HCT116 (cell line): ENCODE data around the gene OR2V2. TPM values are rescaled to one million over a fixed set of nuclear protein-coding genes. Genes with fewer than 3 reads are reported as not detected.
A peak's percentile ranks its signal among the peaks of the same experiment; 100 is the strongest.

Experiments
- ATAC-seq: fragments of 200-7000 bp; cut with Tn5 transposase; 2 replicates; pipeline ENCODE4 v1.9.1; 2020; ENCODE audit warnings: mild to moderate bottlenecking, moderate library complexity
- BruUV-seq: library from RNA; stranded (reverse); fragments of 400-500 nt; replicated peaks from 2 replicates; lab custom pipeline; 2021; lab: Mats Ljungman, UMichigan
- CTCF ChIA-PET: fragments of 300-600 bp; sonication (Branson Sonifier 250); formaldehyde crosslinking; loops from one replicate; lab custom pipeline; 2021; ENCODE audit warnings: antibody characterized with exemption; lab: Charles Lee
- POLR2A ChIA-PET: fragments of 300-600, 350-600 bp; sonication (Branson Sonifier 250); formaldehyde crosslinking; loops from one replicate; lab custom pipeline; 2021; ENCODE audit warnings: antibody characterized with exemption; lab: Charles Lee
- RAD21 ChIA-PET, 2 experiments: fragments of 300-600 bp; sonication (Branson Sonifier 250); formaldehyde crosslinking; loops; one replicate each; lab custom pipeline; 2023; ENCODE audit warnings: low total read pairs in 2 of 2; ENCODE audit not compliant: uncharacterized antibody in 2 of 2, unreplicated experiment in 2 of 2, low non-redundant PET in 1 of 2; lab: Charles Lee
- DNase-seq: peaks from one replicate; pipeline ENCODE4 v3.0.0-alpha.2; 2010; ENCODE audit warnings: low read depth, low spot score
- H2AFZ ChIP-seq: fragments of 200-600 bp; shearing (Covaris generic), sonication (generic); 2 replicates; pipeline ENCODE4 v1.6.1; 2017; ENCODE audit warnings: low read depth, mixed run types, mixed read lengths, antibody characterized with exemption, low read length; ENCODE audit not compliant: poor library complexity, severe bottlenecking
- H3K27ac ChIP-seq: 2 replicates; pipeline ENCODE4 v1.5.1; 2012; ENCODE audit warnings: low read depth, low read length
- H3K27me3 ChIP-seq: fragments of 200-600 bp; sonication (generic); 2 replicates; pipeline ENCODE4 v1.6.1; 2016; ENCODE audit warnings: mixed run types, low read length, mixed read lengths; ENCODE audit not compliant: insufficient read depth
- H3K36me3 ChIP-seq, 2 experiments: fragments of 200-500 bp in 1 of 2; fragments of 200-600 bp in 1 of 2; sonication (Bioruptor generic) in 1 of 2; sonication (generic) in 1 of 2; 2 replicates each; pipeline versions ENCODE4 v1.5.1 to v1.6.1; 2014 to 2016; ENCODE audit warnings: low read length in 2 of 2, inconsistent platforms in 1 of 2, mixed read lengths in 1 of 2, mixed run types in 1 of 2; ENCODE audit not compliant: insufficient read depth in 2 of 2, control insufficient read depth in 1 of 2
- H3K4me1 ChIP-seq, 2 experiments: fragments of 200-600 bp in 1 of 2; sonication (generic) in 1 of 2; 2 replicates each; pipeline versions ENCODE4 v1.5.1 to v1.6.1; 2012 to 2017; ENCODE audit warnings: low read length in 2 of 2, inconsistent platforms in 1 of 2, mild to moderate bottlenecking in 1 of 2, mixed read lengths in 1 of 2, mixed run types in 1 of 2, moderate library complexity in 1 of 2; ENCODE audit not compliant: insufficient read depth in 2 of 2, control insufficient read depth in 1 of 2
- H3K4me2 ChIP-seq: fragments of 200-600 bp; sonication (generic); 2 replicates; pipeline ENCODE4 v1.6.1; 2017; ENCODE audit warnings: mixed run types, low read length, mixed read lengths
- H3K4me3 ChIP-seq, 2 experiments: fragments of 200-600 bp in 1 of 2; sonication (generic) in 1 of 2; replicated peaks in 1 of 2; 2 replicates each; pipeline ENCODE4 v1.5.1; 2011 to 2016; ENCODE audit warnings: low read length in 2 of 2, control low read depth in 1 of 2, low read depth in 1 of 2, mild to moderate bottlenecking in 1 of 2, mixed read lengths in 1 of 2, mixed run types in 1 of 2
- H3K79me2 ChIP-seq: fragments of 200-600 bp; sonication (generic); 2 replicates; pipeline ENCODE4 v1.6.1; 2017; ENCODE audit warnings: mild to moderate bottlenecking, mixed run types, low read length, moderate library complexity, mixed read lengths; ENCODE audit not compliant: insufficient read depth
- H3K9ac ChIP-seq: fragments of 200-600 bp; sonication (generic); 2 replicates; pipeline ENCODE4 v1.6.1; 2016; ENCODE audit warnings: low read length, mixed read lengths
- H3K9me2 ChIP-seq: fragments of 200-600 bp; sonication (generic), shearing (Covaris generic); 2 replicates; pipeline ENCODE4 v1.6.1; 2017; ENCODE audit warnings: mixed run types, mild to moderate bottlenecking, moderate library complexity; ENCODE audit not compliant: insufficient read depth
- H3K9me3 ChIP-seq, 2 experiments: fragments of 200-500 bp in 1 of 2; fragments of 200-600 bp in 1 of 2; sonication (Bioruptor generic) in 1 of 2; sonication (generic) in 1 of 2; 2 replicates each; pipeline ENCODE4 v1.6.1; 2014 to 2017; ENCODE audit warnings: low read length in 2 of 2, mixed read lengths in 2 of 2, inconsistent platforms in 1 of 2, low read depth in 1 of 2, mild to moderate bottlenecking in 1 of 2, mixed run types in 1 of 2, moderate library complexity in 1 of 2; ENCODE audit not compliant: control insufficient read depth in 1 of 2, insufficient read depth in 1 of 2
- H4K20me1 ChIP-seq: fragments of 200-600 bp; sonication (generic), shearing (Covaris generic); 2 replicates; pipeline ENCODE4 v1.6.1; 2017; ENCODE audit warnings: mixed run types, mild to moderate bottlenecking, moderate library complexity; ENCODE audit not compliant: insufficient read depth
- CBX3 ChIP-seq: IDR thresholded peaks from 2 replicates; pipeline ENCODE4 v1.6.1; 2012; ENCODE audit warnings: low read depth
- CEBPB ChIP-seq: IDR thresholded peaks from 2 replicates; pipeline ENCODE4 v1.6.1; 2012; ENCODE audit warnings: low read depth
- EZH2 ChIP-seq: fragments of 200-600 bp; sonication (generic); IDR thresholded peaks from 2 replicates; pipeline ENCODE4 v1.6.1; 2017; ENCODE audit warnings: antibody characterized with exemption, mixed run types
- FOSL1 ChIP-seq: IDR thresholded peaks from 2 replicates; pipeline ENCODE4 v1.6.1; 2012; ENCODE audit warnings: low read depth
- POLR2A ChIP-seq: IDR thresholded peaks from 2 replicates; pipeline ENCODE4 v1.7.0; 2011; ENCODE audit warnings: borderline replicate concordance; ENCODE audit not compliant: insufficient read depth, insufficient read length; ENCODE audit errors: extremely low read depth
- POLR2AphosphoS5 ChIP-seq: IDR thresholded peaks from 2 replicates; pipeline ENCODE4 v1.6.1; 2011; ENCODE audit warnings: mild to moderate bottlenecking, low read depth, low read length, moderate library complexity
- REST ChIP-seq: IDR thresholded peaks from 2 replicates; pipeline ENCODE4 v1.6.1; 2012; ENCODE audit warnings: low read depth
- SIN3A ChIP-seq: IDR thresholded peaks from 2 replicates; pipeline ENCODE4 v1.6.1; 2012; ENCODE audit warnings: low read depth
- SP1 ChIP-seq: IDR thresholded peaks from 2 replicates; pipeline ENCODE4 v1.6.1; 2012; ENCODE audit warnings: low read depth
- SRF ChIP-seq: IDR thresholded peaks from 2 replicates; pipeline ENCODE4 v1.6.1; 2012; ENCODE audit warnings: low read depth
- YY1 ChIP-seq: IDR thresholded peaks from 2 replicates; pipeline ENCODE4 v1.6.1; 2011; ENCODE audit warnings: low read length, low read depth, moderate library complexity, mild to moderate bottlenecking; ENCODE audit not compliant: insufficient replicate concordance; ENCODE audit errors: extremely low read depth
- intact Hi-C: fragments of 100-400 bp; cut with micrococcal nuclease; formaldehyde crosslinking; loops from 2 replicates; pipeline ENCODE4 v1.10.0; 2022
- total RNA-seq: library from RNA; stranded (reverse); gene quantifications from one replicate; pipeline ENCODE4 v1.2.1, GENCODE V29; 2021; ENCODE audit not compliant: unreplicated experiment
- TF ChIP-seq, protein P1 (sequence below): IDR thresholded peaks from 2 replicates; pipeline ENCODE4 v1.6.1; 2012
- TF ChIP-seq, protein P2 (sequence below), 3 experiments: fragments of 200-600 bp in 1 of 3; sonication (generic) in 1 of 3; IDR thresholded peaks in 2 of 3; conservative IDR thresholded peaks in 1 of 3; 2 replicates each; pipeline ENCODE4 v1.5.1; 2012 to 2017; ENCODE audit warnings: low read depth in 2 of 3, low read length in 2 of 3, antibody characterized with exemption in 1 of 3, borderline replicate concordance in 1 of 3, control low read depth in 1 of 3, mild to moderate bottlenecking in 1 of 3, mixed read lengths in 1 of 3, mixed run types in 1 of 3, moderate library complexity in 1 of 3; ENCODE audit not compliant: insufficient read depth in 1 of 3
- TF ChIP-seq, protein P3 (sequence below): IDR thresholded peaks from 2 replicates; pipeline ENCODE4 v1.6.1; 2012

The OR2V2 gene
- total RNA-seq, 1 experiment from 2014 or later: not detected

DNA sequence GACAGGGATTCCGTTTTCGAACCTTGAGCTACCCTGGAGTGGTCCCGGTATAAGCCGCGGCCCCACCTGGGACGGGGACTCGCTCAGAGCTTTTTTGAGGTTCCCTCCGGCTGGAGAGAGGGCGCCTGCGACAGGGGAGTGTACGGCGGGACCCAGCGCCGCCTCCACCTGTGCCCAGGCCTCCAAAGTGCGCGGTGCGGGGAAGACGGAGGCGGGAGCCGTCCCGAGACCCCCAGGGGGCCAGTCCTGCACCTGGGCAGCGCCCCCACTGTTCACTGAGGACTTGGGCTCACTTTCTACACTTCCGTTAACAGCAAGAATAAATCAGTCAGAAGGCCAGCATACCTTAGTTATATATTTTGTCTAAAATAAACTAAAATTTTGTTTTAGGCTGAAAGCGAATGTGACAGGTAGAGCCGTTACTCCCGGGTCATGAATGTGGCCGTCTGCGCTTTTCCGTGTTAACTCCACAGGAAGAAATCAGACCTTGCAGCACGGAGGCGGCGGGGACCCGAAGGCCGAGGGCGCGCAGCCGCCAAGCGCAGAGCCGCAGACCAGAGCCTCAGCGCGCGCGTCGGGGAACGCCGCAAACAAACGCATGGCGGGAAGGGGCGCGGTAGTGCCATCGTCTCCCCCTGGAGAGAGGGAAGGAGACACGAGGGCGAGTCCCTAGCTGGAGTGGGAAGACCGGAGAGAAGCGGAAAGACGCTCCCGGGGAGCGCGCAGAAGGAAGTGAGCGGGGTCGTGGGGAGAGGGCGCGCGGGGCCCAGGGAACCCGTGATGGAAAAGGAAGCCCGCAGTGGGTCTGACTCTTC lies 43.5 kb downstream of the OR2V2 start:
- no peak for DNase-seq
- Histone ChIP-seq H2AFZ (no peak overlapping the region), H3K4me2 (peak overlapping the region; percentile 96), H3K9me3 (no peaks in the 10 kb centered on the region), H4K20me1 (no peaks in the 10 kb centered on the region), H3K27me3 (no peaks in the 10 kb centered on the region), H3K4me1 (peaks cover 21 to 54% of the 10 kb centered on the region in 2 experiments), H3K27ac (peak overlapping the region; percentile 76), H3K9ac (0 out of 2 replicates have a peak overlapping the region, but pooled peaks have one; percentile 36), H3K36me3 (no peaks in the 10 kb centered on the region), H3K9me2 (no peaks in the 10 kb centered on the region), H3K79me2 (0 out of 2 replicates have a peak, but pooled peaks cover 6% of the 10 kb centered on the region), H3K4me3 (peak overlapping the region; percentile 15 to 92; a peak in 3 of 4 replicates)
- RAD21 ChIA-PET: no interaction called here
- intact Hi-C loops: loop anchor here (1.0 kb wide), 1 partner anchor 14 kb away; the partner anchor contains the start of gene TRIM7
- BruUV-seq: no TSS peak
- ATAC-seq: no peak
- TF ChIP-seq, protein P1, sequence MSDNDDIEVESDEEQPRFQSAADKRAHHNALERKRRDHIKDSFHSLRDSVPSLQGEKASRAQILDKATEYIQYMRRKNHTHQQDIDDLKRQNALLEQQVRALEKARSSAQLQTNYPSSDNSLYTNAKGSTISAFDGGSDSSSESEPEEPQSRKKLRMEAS: no peak
- TF ChIP-seq SIN3A: no peak
- no peak for TF ChIP-seq YY1
- no peak for TF ChIP-seq POLR2AphosphoS5
- TF ChIP-seq SRF: no peak
- no peak for TF ChIP-seq CBX3
- TF ChIP-seq SP1: no peak
- TF ChIP-seq, protein P2, sequence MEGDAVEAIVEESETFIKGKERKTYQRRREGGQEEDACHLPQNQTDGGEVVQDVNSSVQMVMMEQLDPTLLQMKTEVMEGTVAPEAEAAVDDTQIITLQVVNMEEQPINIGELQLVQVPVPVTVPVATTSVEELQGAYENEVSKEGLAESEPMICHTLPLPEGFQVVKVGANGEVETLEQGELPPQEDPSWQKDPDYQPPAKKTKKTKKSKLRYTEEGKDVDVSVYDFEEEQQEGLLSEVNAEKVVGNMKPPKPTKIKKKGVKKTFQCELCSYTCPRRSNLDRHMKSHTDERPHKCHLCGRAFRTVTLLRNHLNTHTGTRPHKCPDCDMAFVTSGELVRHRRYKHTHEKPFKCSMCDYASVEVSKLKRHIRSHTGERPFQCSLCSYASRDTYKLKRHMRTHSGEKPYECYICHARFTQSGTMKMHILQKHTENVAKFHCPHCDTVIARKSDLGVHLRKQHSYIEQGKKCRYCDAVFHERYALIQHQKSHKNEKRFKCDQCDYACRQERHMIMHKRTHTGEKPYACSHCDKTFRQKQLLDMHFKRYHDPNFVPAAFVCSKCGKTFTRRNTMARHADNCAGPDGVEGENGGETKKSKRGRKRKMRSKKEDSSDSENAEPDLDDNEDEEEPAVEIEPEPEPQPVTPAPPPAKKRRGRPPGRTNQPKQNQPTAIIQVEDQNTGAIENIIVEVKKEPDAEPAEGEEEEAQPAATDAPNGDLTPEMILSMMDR (IDR thresholded peaks at IDR 0.05 in 2 of 3, conservative IDR thresholded peaks at IDR 0.05 in 1 of 3; ENCODE audit: borderline replicate concordance in 1 of 3, insufficient read depth in 1 of 3, low read depth in 2 of 3, low read length in 2 of 3): no peak
- TF ChIP-seq CEBPB: no peak
- TF ChIP-seq REST: no peak
- no peak for TF ChIP-seq POLR2A
- TF ChIP-seq, protein P3, sequence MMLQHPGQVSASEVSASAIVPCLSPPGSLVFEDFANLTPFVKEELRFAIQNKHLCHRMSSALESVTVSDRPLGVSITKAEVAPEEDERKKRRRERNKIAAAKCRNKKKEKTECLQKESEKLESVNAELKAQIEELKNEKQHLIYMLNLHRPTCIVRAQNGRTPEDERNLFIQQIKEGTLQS: no peak
- TF ChIP-seq FOSL1: no peak
- no peak for TF ChIP-seq EZH2
- POLR2A ChIA-PET: interaction anchor here (1.0 to 2.4 kb wide), 7 partner anchors 12 to 53 kb away, joined by 3 to 41 read pairs (median 4); partner anchors contain the start of genes RACK1, TRIM41 and TRIM7
- CTCF ChIA-PET: interaction anchor here (0.6 to 1.6 kb wide), 6 partner anchors 13 to 331 kb away, joined by 3 to 6 read pairs (median 4); no protein-coding TSS in a partner anchor
